Measurements from ENCODE around the gene OR51L1.
"Not testable (repeated sequence)": the region's sequence is repeated elsewhere in the genome, so short reads cannot be mapped to it uniquely, and the experiment has no call there.

Gene OR51L1

GRCh38 chr11:4994551-4994950 lies at the start of gene OR51L1:
OR51L1 (plus strand) TSS chr11:4994851; CDS start chr11:4998983, 4,132 bp downstream.
- TF ChIP-seq, protein P1, sequence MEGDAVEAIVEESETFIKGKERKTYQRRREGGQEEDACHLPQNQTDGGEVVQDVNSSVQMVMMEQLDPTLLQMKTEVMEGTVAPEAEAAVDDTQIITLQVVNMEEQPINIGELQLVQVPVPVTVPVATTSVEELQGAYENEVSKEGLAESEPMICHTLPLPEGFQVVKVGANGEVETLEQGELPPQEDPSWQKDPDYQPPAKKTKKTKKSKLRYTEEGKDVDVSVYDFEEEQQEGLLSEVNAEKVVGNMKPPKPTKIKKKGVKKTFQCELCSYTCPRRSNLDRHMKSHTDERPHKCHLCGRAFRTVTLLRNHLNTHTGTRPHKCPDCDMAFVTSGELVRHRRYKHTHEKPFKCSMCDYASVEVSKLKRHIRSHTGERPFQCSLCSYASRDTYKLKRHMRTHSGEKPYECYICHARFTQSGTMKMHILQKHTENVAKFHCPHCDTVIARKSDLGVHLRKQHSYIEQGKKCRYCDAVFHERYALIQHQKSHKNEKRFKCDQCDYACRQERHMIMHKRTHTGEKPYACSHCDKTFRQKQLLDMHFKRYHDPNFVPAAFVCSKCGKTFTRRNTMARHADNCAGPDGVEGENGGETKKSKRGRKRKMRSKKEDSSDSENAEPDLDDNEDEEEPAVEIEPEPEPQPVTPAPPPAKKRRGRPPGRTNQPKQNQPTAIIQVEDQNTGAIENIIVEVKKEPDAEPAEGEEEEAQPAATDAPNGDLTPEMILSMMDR (IDR thresholded peaks at IDR 0.05; ENCODE audit: low read depth, low read length): no peak
- H3K4me3 ChIP-seq (ENCODE audit: low read depth, low read length): no peak within 1 kb of the TSS

- TF ChIP-seq, protein P1 (IDR thresholded peaks at IDR 0.05; ENCODE audit: low read depth, low read length): no peak
Measured at GRCh38 chr11:4947505-4947904, 47.1 kb upstream of the OR51L1 start, which contains the start of gene OR51A4. OR51A4 (minus strand) TSS chr11:4947605; CDS start chr11:4947100, 505 bp downstream.

GRCh38 chr11:4955613-4956012 lies 39.0 kb upstream of the OR51L1 start, which contains the start of gene OR51A2:
OR51A2 (minus strand) TSS chr11:4955713; CDS start chr11:4955713, 0 bp downstream.
- H3K4me3 ChIP-seq (ENCODE audit: low read depth, low read length): not testable (repeated sequence)

More at GRCh38 chr11:4947505-4947904, 47.1 kb upstream of the OR51L1 start, which contains the start of gene OR51A4:
- H3K4me3 ChIP-seq (ENCODE audit: low read depth, low read length): no peak within 1 kb of the TSS

- no peak overlapping the region for H3K4me3 ChIP-seq (ENCODE audit: low read depth, low read length)
- TF ChIP-seq, protein P1 (IDR thresholded peaks at IDR 0.05; ENCODE audit: low read depth, low read length): no peak
Measured at GRCh38 chr11:4957396-4957795, 37.3 kb upstream of the OR51L1 start.

DNA sequence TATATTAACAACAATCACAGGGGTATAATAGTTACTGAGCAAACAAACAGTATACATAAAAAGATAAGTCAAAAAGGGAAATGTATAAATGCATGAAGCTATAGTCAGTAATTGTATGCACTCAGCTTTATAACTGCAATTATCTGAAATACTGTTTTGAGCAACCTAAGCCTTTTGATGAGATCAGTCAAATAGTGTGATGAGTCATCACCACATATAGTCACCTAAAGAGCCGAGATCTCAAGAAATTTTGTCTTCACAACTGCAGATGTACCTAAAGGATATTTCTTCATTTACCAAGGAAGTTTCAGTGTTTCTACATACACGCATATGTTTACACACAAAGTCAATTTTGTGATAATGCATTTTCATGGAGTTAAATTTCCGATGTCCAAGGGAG lies 33.8 kb upstream of the OR51L1 start:
- TF ChIP-seq, protein P1 (IDR thresholded peaks at IDR 0.05; ENCODE audit: low read depth, low read length): no peak
- no peak overlapping the region for H3K4me3 ChIP-seq (ENCODE audit: low read depth, low read length)

- H3K4me3 ChIP-seq (ENCODE audit: low read depth, low read length): no peak overlapping the region
- TF ChIP-seq, protein P1 (IDR thresholded peaks at IDR 0.05; ENCODE audit: low read depth, low read length): no peak
Measured at GRCh38 chr11:4962816-4963215, 31.8 kb upstream of the OR51L1 start.

GRCh38 chr11:4975436-4975835 lies 19.2 kb upstream of the OR51L1 start:
- TF ChIP-seq, protein P1 (IDR thresholded peaks at IDR 0.05; ENCODE audit: low read depth, low read length): no peak

GRCh38 chr11:4979036-4979435 lies 15.6 kb upstream of the OR51L1 start:
- no peak overlapping the region for H3K4me3 ChIP-seq (ENCODE audit: low read depth, low read length)
- TF ChIP-seq, protein P1 (IDR thresholded peaks at IDR 0.05; ENCODE audit: low read depth, low read length): no peak

More at GRCh38 chr11:4975436-4975835, 19.2 kb upstream of the OR51L1 start:
- H3K4me3 ChIP-seq (ENCODE audit: low read depth, low read length): no peak overlapping the region
